Testis (tissue), 2 donors: ENCODE measurements around the gene C1orf87.

Experiments used
- CTCF ChIP-seq, 3 experiments: fragments of 450-650 bp in 2 of 3; fragments of 200-600 bp in 1 of 3; sonication (generic) in 1 of 3; IDR thresholded peaks; one replicate each; pipeline ENCODE4 v1.5.1; 2016 to 2019; ENCODE audit warnings: antibody characterized with exemption in 3 of 3, mild to moderate bottlenecking in 2 of 3, moderate library complexity in 1 of 3
- POLR2A ChIP-seq: fragments of 450-650 bp; IDR thresholded peaks from one replicate; pipeline ENCODE4 v1.6.1; 2017; ENCODE audit warnings: antibody characterized with exemption, mild to moderate bottlenecking, moderate library complexity

GRCh38 chr1:59990470-59990869, 83.1 kb downstream of the C1orf87 start:
- TF ChIP-seq CTCF (IDR thresholded peaks at IDR 0.05) = no peak
- TF ChIP-seq POLR2A = no peak
